ENCODE measurements around the gene ACSF3.

Gene ACSF3

GRCh38 chr16:89155851-89156739 is 62.4 kb downstream of the ACSF3 start:
- TF ChIP-seq, protein P1, sequence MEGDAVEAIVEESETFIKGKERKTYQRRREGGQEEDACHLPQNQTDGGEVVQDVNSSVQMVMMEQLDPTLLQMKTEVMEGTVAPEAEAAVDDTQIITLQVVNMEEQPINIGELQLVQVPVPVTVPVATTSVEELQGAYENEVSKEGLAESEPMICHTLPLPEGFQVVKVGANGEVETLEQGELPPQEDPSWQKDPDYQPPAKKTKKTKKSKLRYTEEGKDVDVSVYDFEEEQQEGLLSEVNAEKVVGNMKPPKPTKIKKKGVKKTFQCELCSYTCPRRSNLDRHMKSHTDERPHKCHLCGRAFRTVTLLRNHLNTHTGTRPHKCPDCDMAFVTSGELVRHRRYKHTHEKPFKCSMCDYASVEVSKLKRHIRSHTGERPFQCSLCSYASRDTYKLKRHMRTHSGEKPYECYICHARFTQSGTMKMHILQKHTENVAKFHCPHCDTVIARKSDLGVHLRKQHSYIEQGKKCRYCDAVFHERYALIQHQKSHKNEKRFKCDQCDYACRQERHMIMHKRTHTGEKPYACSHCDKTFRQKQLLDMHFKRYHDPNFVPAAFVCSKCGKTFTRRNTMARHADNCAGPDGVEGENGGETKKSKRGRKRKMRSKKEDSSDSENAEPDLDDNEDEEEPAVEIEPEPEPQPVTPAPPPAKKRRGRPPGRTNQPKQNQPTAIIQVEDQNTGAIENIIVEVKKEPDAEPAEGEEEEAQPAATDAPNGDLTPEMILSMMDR (IDR thresholded peaks at IDR 0.05; ENCODE audit: control insufficient read depth, extremely low read depth, insufficient read depth) = no peak
- H3K4me3 ChIP-seq (ENCODE audit: low read depth, low read length) = no peak overlapping the region
- no peak for DNase-seq (ENCODE audit: low read depth)

- TF ChIP-seq, protein P1 (IDR thresholded peaks at IDR 0.05; ENCODE audit: control insufficient read depth, extremely low read depth, insufficient read depth) = no peak
- no peak for DNase-seq (ENCODE audit: low read depth)
- H3K4me3 ChIP-seq (ENCODE audit: low read depth, low read length) = no peak overlapping the region
These were observed 63.3 kb downstream of the ACSF3 start for GRCh38 chr16:89156740-89157645.

DNA sequence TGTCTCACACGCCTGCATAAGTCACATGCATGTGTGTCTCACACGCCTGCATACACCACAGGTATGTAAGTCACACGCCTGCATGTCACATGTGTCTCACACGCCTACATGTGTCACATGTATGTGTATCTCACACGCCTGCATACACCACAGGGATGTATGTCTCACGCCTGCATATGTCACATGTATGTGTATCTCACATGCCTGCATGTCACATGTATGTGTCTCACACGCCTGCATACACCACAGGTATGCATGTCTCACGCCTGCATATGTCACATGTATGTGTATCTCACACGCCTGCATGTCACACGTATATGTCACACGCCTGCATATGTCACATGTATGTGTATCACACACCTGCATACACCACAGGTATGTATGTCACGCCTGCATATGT is 64.1 kb downstream of the ACSF3 start:
- TF ChIP-seq, protein P1 (IDR thresholded peaks at IDR 0.05; ENCODE audit: control insufficient read depth, extremely low read depth, insufficient read depth) = no peak
- no peak for DNase-seq (ENCODE audit: low read depth)
- H3K4me3 ChIP-seq (ENCODE audit: low read depth, low read length) = no peak overlapping the region

DNA sequence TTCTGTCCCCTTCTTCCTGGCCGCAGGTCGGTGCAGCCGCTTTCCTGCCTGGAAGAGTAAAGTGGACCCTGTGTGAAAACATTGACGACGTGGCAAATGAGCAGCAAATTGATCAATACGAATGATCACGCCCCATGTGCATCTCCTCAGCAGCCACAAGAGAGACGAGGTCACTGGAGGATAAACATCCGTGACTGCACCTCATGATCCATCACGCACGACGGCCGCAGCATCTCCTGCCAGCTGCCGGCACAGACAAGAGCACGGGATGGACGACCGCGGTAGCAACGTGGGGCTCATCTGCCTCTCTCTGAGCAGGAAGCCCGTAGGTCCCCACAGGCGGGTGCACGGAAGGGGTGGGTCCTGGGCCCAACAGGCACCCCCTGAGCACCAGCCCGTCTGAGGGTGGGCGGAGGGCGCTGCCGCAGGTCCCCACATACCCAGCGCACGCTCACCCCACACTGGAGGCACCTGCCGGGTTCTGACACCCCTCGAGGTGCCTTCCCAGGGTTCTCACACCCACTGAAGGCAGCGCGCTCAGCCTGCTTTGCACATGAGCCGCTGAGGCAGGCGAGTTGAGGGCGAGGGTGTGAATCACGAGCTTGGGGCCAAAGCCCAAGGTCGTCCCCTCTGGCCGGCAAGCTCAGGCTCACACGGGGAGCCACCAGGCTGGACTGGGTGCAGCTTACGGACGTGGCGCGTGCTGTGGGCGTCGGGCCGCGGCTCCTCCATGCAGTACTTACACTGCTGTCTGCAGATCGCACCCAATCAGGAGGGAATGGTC is 65.6 kb downstream of the ACSF3 start:
- DNase-seq (ENCODE audit: low read depth) = no peak
- TF ChIP-seq, protein P1 (IDR thresholded peaks at IDR 0.05; ENCODE audit: control insufficient read depth, extremely low read depth, insufficient read depth) = no peak
- H3K4me3 ChIP-seq (ENCODE audit: low read depth, low read length) = no peak overlapping the region

DNA sequence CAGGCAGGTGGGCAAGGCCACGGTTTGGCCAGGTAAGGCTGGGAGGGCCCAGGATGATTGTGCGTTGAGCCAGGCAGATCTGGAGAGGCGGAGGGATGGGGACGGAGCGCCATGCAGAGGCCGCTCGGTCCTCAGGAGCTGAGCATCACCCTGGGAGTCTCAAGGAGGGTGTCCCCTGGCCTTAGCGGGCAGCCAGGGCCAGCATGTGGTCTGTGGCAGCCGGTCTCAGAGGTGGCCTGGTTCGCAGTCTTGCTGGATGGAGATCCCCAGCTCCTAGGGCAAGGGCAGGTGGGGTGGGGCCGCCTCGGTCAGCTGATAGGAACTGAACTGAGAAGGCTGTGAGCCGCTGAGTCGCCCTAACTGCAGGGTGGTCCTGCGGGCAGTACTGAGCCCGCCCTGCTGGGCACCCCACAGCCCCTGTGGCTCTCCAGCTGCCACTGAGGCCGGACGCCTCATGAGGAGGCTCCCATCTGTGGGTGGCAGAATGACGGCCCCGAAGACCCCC is 66.2 kb downstream of the ACSF3 start:
- H3K4me3 ChIP-seq (ENCODE audit: low read depth, low read length) = no peak overlapping the region
- TF ChIP-seq, protein P1 (IDR thresholded peaks at IDR 0.05; ENCODE audit: control insufficient read depth, extremely low read depth, insufficient read depth) = no peak
- DNase-seq (ENCODE audit: low read depth) = no peak

GRCh38 chr16:89160977-89161701 is 67.5 kb downstream of the ACSF3 start:
- no peak for DNase-seq (ENCODE audit: low read depth)
- TF ChIP-seq, protein P1 (IDR thresholded peaks at IDR 0.05; ENCODE audit: control insufficient read depth, extremely low read depth, insufficient read depth) = no peak
- H3K4me3 ChIP-seq (ENCODE audit: low read depth, low read length) = no peak overlapping the region
